Measurements from ENCODE around the gene NRTN. TPM values are rescaled to one million over a fixed set of nuclear protein-coding genes. Genes with fewer than 3 reads are reported as not detected.
A peak's percentile ranks its signal among the peaks of the same experiment; 100 is the strongest.

NRTN gene
- total and polyA plus RNA-seq, 4 donors, result 1.3 to 5.3 (median 3.5) TPM

GRCh38 chr19:5826531-5827341 lies 21.9 kb downstream of the NRTN start:
- Histone ChIP-seq H3K36me3 (ENCODE audit: control insufficient read depth in 4 of 4, insufficient read depth in 3 of 4, low read depth in 1 of 4, low read length in 3 of 4) (no peaks in the 10 kb centered on the region), H3K4me3 (ENCODE audit: low read depth in 1 of 3, low read length in 3 of 3) (no peak overlapping the region), H3K27me3 (ENCODE audit: control insufficient read depth in 4 of 4, insufficient read depth in 4 of 4, low read length in 3 of 4) (no peaks in the 10 kb centered on the region), H3K9ac (ENCODE audit: low read depth in 1 of 2, low read length in 2 of 2) (no peak overlapping the region), H3K4me1 (ENCODE audit: control insufficient read depth in 4 of 4, insufficient read depth in 4 of 4, low read length in 3 of 4) (peaks cover 9 to 40% (median 23%) of the 10 kb centered on the region in 4 donors), H3K27ac (ENCODE audit: low read depth in 1 of 2, low read length in 2 of 2) (peak overlapping the region; percentile 55 to 90), H3K9me3 (ENCODE audit: control insufficient read depth in 4 of 4, low read length in 3 of 4) (no peaks in the 10 kb centered on the region)
- DNase-seq (ENCODE audit: low spot score), result peak; percentile 59
- TF ChIP-seq YY1 (IDR thresholded peaks at IDR 0.05) (peak; percentile 47), RAD21 (IDR thresholded peaks at IDR 0.05) (peak; percentile 70 to 79), HNF4A (conservative IDR thresholded peaks at IDR 0.05) (peak; percentile 73 to 75), HNF4G (IDR thresholded peaks at IDR 0.05) (peak; percentile 25), FOXA1 (IDR thresholded peaks at IDR 0.05) (no peak), GABPA (IDR thresholded peaks at IDR 0.05 in 1 of 2, conservative IDR thresholded peaks at IDR 0.05 in 1 of 2) (no peak), JUND (IDR thresholded peaks at IDR 0.05) (peak in 1 of 2 donors; percentile 18), REST (IDR thresholded peaks at IDR 0.05) (peak; percentile 34), EGR1 (IDR thresholded peaks at IDR 0.05; ENCODE audit: low read depth in 2 of 2) (peak in 1 of 2 donors; percentile 11), CTCF (IDR thresholded peaks at IDR 0.05; ENCODE audit: low read depth, low read length, missing input control) (peak; percentile 38), FOXA2 (IDR thresholded peaks at IDR 0.05) (no peak), SP1 (IDR thresholded peaks at IDR 0.05) (peak; percentile 77), RXRA (IDR thresholded peaks at IDR 0.05) (peak; percentile 72), NR2F2 (IDR thresholded peaks at IDR 0.05) (peak; percentile 29), TAF1 (conservative IDR thresholded peaks at IDR 0.05) (no peak)
- TF ChIP-seq, protein P1, sequence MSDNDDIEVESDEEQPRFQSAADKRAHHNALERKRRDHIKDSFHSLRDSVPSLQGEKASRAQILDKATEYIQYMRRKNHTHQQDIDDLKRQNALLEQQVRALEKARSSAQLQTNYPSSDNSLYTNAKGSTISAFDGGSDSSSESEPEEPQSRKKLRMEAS (IDR thresholded peaks at IDR 0.05), result peak; percentile 70
- TF ChIP-seq, protein P2, sequence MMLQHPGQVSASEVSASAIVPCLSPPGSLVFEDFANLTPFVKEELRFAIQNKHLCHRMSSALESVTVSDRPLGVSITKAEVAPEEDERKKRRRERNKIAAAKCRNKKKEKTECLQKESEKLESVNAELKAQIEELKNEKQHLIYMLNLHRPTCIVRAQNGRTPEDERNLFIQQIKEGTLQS (IDR thresholded peaks at IDR 0.05), result peak; percentile 19
- TF ChIP-seq, protein P3, sequence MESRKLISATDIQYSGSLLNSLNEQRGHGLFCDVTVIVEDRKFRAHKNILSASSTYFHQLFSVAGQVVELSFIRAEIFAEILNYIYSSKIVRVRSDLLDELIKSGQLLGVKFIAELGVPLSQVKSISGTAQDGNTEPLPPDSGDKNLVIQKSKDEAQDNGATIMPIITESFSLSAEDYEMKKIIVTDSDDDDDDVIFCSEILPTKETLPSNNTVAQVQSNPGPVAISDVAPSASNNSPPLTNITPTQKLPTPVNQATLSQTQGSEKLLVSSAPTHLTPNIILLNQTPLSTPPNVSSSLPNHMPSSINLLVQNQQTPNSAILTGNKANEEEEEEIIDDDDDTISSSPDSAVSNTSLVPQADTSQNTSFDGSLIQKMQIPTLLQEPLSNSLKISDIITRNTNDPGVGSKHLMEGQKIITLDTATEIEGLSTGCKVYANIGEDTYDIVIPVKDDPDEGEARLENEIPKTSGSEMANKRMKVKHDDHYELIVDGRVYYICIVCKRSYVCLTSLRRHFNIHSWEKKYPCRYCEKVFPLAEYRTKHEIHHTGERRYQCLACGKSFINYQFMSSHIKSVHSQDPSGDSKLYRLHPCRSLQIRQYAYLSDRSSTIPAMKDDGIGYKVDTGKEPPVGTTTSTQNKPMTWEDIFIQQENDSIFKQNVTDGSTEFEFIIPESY (IDR thresholded peaks at IDR 0.05), result peak; percentile 76
- WGBS, result 17% methylated on average over 24 of the region's 24 CpGs

All from liver (tissue), 9 donors.